AG09309 (cell line): ENCODE measurements around the gene KPNA3.

Source experiments
- DNase-seq: peaks from one replicate; pipeline ENCODE4 v3.0.0-alpha.2; 2010; ENCODE audit warnings: low read depth
- H3K4me3 ChIP-seq: 2 replicates; pipeline ENCODE4 v1.5.1; 2011; ENCODE audit warnings: mild to moderate bottlenecking, low read depth, low read length, moderate library complexity; ENCODE audit not compliant: control insufficient read depth
- TF ChIP-seq, protein P1 (sequence below): IDR thresholded peaks from 2 replicates; pipeline ENCODE4 v1.5.1; 2011; ENCODE audit warnings: mild to moderate bottlenecking, low read depth, low read length, inconsistent platforms; ENCODE audit not compliant: insufficient read depth, control insufficient read depth; ENCODE audit errors: missing control alignments

The KPNA3 gene

DNA sequence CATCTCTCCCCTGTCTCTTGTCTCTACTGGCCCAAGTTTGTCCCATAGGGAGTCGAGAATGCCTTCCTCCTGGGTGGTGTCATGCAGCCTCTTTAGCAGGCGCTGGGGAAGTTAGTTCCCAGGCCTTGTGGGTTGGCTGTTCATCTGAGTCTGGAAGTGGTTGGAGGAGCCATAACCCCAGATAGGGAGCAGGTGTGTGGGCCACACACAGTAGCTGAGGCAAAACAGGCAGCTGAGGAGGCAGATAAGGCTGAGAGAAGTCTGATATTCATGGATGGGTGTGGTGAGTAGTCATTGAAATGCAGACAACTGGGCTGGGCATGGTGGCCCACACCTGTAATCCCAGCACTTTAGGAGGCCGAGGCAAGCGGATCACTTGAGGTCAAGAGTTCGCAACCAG is 40.9 kb upstream of the KPNA3 start:
- TF ChIP-seq, protein P1, sequence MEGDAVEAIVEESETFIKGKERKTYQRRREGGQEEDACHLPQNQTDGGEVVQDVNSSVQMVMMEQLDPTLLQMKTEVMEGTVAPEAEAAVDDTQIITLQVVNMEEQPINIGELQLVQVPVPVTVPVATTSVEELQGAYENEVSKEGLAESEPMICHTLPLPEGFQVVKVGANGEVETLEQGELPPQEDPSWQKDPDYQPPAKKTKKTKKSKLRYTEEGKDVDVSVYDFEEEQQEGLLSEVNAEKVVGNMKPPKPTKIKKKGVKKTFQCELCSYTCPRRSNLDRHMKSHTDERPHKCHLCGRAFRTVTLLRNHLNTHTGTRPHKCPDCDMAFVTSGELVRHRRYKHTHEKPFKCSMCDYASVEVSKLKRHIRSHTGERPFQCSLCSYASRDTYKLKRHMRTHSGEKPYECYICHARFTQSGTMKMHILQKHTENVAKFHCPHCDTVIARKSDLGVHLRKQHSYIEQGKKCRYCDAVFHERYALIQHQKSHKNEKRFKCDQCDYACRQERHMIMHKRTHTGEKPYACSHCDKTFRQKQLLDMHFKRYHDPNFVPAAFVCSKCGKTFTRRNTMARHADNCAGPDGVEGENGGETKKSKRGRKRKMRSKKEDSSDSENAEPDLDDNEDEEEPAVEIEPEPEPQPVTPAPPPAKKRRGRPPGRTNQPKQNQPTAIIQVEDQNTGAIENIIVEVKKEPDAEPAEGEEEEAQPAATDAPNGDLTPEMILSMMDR: no peak
- DNase-seq: no peak
- no peak overlapping the region for H3K4me3 ChIP-seq

GRCh38 chr13:49831455-49831854 is 39.0 kb upstream of the KPNA3 start:
- DNase-seq: no peak
- no peak overlapping the region for H3K4me3 ChIP-seq
- TF ChIP-seq, protein P1: no peak

- DNase-seq: no peak
- no peak overlapping the region for H3K4me3 ChIP-seq
- TF ChIP-seq, protein P1: no peak
Observed at GRCh38 chr13:49830721-49831120, 38.2 kb upstream of the KPNA3 start.

GRCh38 chr13:49829715-49830114 is 37.2 kb upstream of the KPNA3 start:
- TF ChIP-seq, protein P1: no peak
- DNase-seq: no peak
- no peak overlapping the region for H3K4me3 ChIP-seq

GRCh38 chr13:49828453-49828852 is 36.0 kb upstream of the KPNA3 start:
- TF ChIP-seq, protein P1: no peak
- no peak overlapping the region for H3K4me3 ChIP-seq
- no peak for DNase-seq

GRCh38 chr13:49827891-49828290 is 35.4 kb upstream of the KPNA3 start:
- H3K4me3 ChIP-seq: no peak overlapping the region
- DNase-seq: no peak
- TF ChIP-seq, protein P1: no peak

DNA sequence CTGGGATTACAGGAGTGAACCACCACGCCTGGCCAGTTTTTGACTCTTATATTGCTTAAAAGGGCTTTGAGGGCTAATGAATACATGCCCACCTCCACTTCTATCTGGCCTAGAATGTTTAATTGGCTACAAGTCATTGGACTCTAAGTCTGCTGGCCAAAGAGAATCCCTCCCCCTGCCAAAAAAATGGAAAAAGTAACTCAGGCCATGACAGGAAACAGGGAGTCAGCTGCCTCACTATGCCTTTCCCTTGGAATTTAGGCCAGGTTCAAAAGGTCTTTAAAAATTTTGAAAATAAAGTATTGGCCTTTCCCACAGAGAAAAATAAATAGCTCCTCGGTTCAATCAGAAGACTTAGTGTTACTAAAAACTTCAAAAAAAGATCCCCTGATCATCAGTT is 34.9 kb upstream of the KPNA3 start:
- DNase-seq: no peak
- no peak overlapping the region for H3K4me3 ChIP-seq
- TF ChIP-seq, protein P1: no peak
